Upper lobe of left lung (tissue), 6 donors: ENCODE data around the gene RBM44. TPM values are rescaled to one million over a fixed set of nuclear protein-coding genes. Genes with fewer than 3 reads are reported as not detected.

Source experiments
- ATAC-seq, 2 donors: fragments of 200-7000 bp; cut with Tn5 transposase; one replicate each; pipeline ENCODE4 v1.9.1; 2022; ENCODE audit warnings: mild to moderate bottlenecking in 2 of 2, moderate library complexity in 2 of 2; ENCODE audit not compliant: low FRiP score in 2 of 2
- DNase-seq, 2 donors: peaks; one replicate each; pipeline ENCODE4 v3.0.0-alpha.2; 2019 to 2020
- H3K27ac ChIP-seq, 4 donors: fragments of 200-600 bp; sonication (generic); one replicate each; pipeline ENCODE4 v1.5.1; 2016 to 2019
- H3K27me3 ChIP-seq, 4 donors: fragments of 200-600 bp; sonication (generic); one replicate each; pipeline ENCODE4 v1.5.1; 2017 to 2019
- H3K36me3 ChIP-seq, 4 donors: fragments of 200-600 bp; sonication (generic); one replicate each; pipeline ENCODE4 v1.5.1; 2016 to 2019
- H3K4me1 ChIP-seq, 4 donors: fragments of 200-600 bp; sonication (generic); one replicate each; pipeline ENCODE4 v1.5.1; 2018 to 2019
- H3K4me3 ChIP-seq, 4 donors: fragments of 200-600 bp; sonication (generic); one replicate each; pipeline ENCODE4 v1.5.1; 2017 to 2019; ENCODE audit warnings: mild to moderate bottlenecking in 2 of 4, moderate library complexity in 1 of 4
- H3K9me3 ChIP-seq, 4 donors: fragments of 200-600 bp; sonication (generic); one replicate each; pipeline ENCODE4 v1.5.1; 2018 to 2019
- CTCF ChIP-seq, 6 experiments: fragments of 450-650 bp in 4 of 6; fragments of 200-600 bp in 2 of 6; sonication (generic) in 2 of 6; IDR thresholded peaks; one replicate each; pipeline ENCODE4 v1.5.1; 2016 to 2019; ENCODE audit warnings: antibody characterized with exemption in 6 of 6
- EP300 ChIP-seq, 4 donors: sonication (generic); formaldehyde crosslinking; IDR thresholded peaks; one replicate each; pipeline ENCODE4 v1.5.1; 2017; ENCODE audit warnings: antibody characterized with exemption in 4 of 4, control low read depth in 2 of 4
- POLR2A ChIP-seq, 4 donors: fragments of 450-650 bp; IDR thresholded peaks; one replicate each; pipeline ENCODE4 v1.5.1; 2016 to 2017; ENCODE audit warnings: antibody characterized with exemption in 4 of 4, mild to moderate bottlenecking in 2 of 4
- POLR2AphosphoS5 ChIP-seq, 2 donors: sonication (generic); formaldehyde crosslinking; IDR thresholded peaks; one replicate each; pipeline ENCODE4 v1.5.1; 2017; ENCODE audit warnings: antibody characterized with exemption in 2 of 2
- WGBS, 2 donors: methylation state at CpG; one replicate each; pipeline ENCODE4 v1.1.5; 2017 to 2018; 5-methylcytosine and 5-hydroxymethylcytosine counted together
- total RNA-seq, 6 donors: library from RNA; depleted of rRNA in 4 of 6; stranded (reverse); fragments of >200 nt in 4 of 6; gene quantifications; one replicate each; pipeline versions ENCODE4 v1.1.0 to v1.2.1, GENCODE V29; 2016 to 2021
- donor health status: DM: no; HTN: no; CAD: no; lungs with moderate emphysema.
- donor health status: DM: no; HTN: yes; CAD: no; lungs with severe emphysema.

Gene RBM44
- total RNA-seq, 6 donors from 2014 or later, result 0.44 to 2.8 (median 1.5) TPM

GRCh38 chr2:237882510-237883481 lies 84.2 kb downstream of the RBM44 start:
- DNase-seq, result no peak
- Histone ChIP-seq H3K36me3 (no peaks in the 10 kb centered on the region), H3K27me3 (no peaks in the 10 kb centered on the region), H3K9me3 (no peaks in the 10 kb centered on the region), H3K4me1 (peaks cover 0 to 10% (median 0%) of the 10 kb centered on the region in 4 donors), H3K27ac (no peak overlapping the region), H3K4me3 (no peak overlapping the region)
- 93% methylated on average over 11 to 20 of the region's 20 CpGs for WGBS, 2 donors
- no peak for ATAC-seq
- TF ChIP-seq POLR2A (IDR thresholded peaks at IDR 0.05) (no peak), POLR2AphosphoS5 (IDR thresholded peaks at IDR 0.05) (no peak), EP300 (IDR thresholded peaks at IDR 0.05) (no peak), CTCF (IDR thresholded peaks at IDR 0.05) (no peak)

GRCh38 chr2:237883951-237884446 lies 85.4 kb downstream of the RBM44 start:
- Histone ChIP-seq H3K4me1 (peaks cover 0 to 12% (median 4%) of the 10 kb centered on the region in 4 donors), H3K27me3 (no peaks in the 10 kb centered on the region), H3K36me3 (no peaks in the 10 kb centered on the region), H3K4me3 (no peak overlapping the region), H3K27ac (no peak overlapping the region), H3K9me3 (no peaks in the 10 kb centered on the region)
- DNase-seq, result no peak
- WGBS, 2 donors, result 92% methylated on average over 8 to 10 of the region's 10 CpGs
- ATAC-seq, result no peak
- TF ChIP-seq POLR2AphosphoS5 (IDR thresholded peaks at IDR 0.05) (no peak), CTCF (IDR thresholded peaks at IDR 0.05) (no peak), EP300 (IDR thresholded peaks at IDR 0.05) (no peak), POLR2A (IDR thresholded peaks at IDR 0.05) (no peak)

GRCh38 chr2:237884681-237885080 lies 86.1 kb downstream of the RBM44 start:
- H3K9me3 ChIP-seq, result no peaks in the 10 kb centered on the region
- H3K27me3 ChIP-seq, result no peaks in the 10 kb centered on the region
- no peak overlapping the region for H3K4me3 ChIP-seq
- peak overlapping the region in 1 of 4 donors; percentile 54 for H3K27ac ChIP-seq
- no peak for ATAC-seq
- peaks cover 0 to 12% (median 4%) of the 10 kb centered on the region in 4 donors for H3K4me1 ChIP-seq
- WGBS, 2 donors, result 71 to 75% methylated on average over 7 to 12 of the region's 13 CpGs
- H3K36me3 ChIP-seq, result no peaks in the 10 kb centered on the region
- TF ChIP-seq EP300 (IDR thresholded peaks at IDR 0.05) (no peak), POLR2AphosphoS5 (IDR thresholded peaks at IDR 0.05) (no peak), POLR2A (IDR thresholded peaks at IDR 0.05) (no peak), CTCF (IDR thresholded peaks at IDR 0.05) (no peak)
- peak in 1 of 2 donors; percentile 75 for DNase-seq

- ATAC-seq (peak; percentile 6 to 24), DNase-seq (peak in 1 of 2 donors; percentile 78)
- no peaks in the 10 kb centered on the region for H3K36me3 ChIP-seq
- no peaks in the 10 kb centered on the region for H3K9me3 ChIP-seq
- H3K4me1 ChIP-seq, result peaks cover 0 to 12% (median 4%) of the 10 kb centered on the region in 4 donors
- H3K27me3 ChIP-seq, result no peaks in the 10 kb centered on the region
- WGBS, 2 donors, result 81 to 84% methylated on average over 10 to 22 of the region's 27 CpGs
- peak overlapping the region in 3 of 4 donors; percentile 49 to 71 (median 54) for H3K27ac ChIP-seq
- H3K4me3 ChIP-seq, result no peak overlapping the region
- no peak for TF ChIP-seq CTCF (IDR thresholded peaks at IDR 0.05)
- TF ChIP-seq EP300 (IDR thresholded peaks at IDR 0.05), result no peak
- no peak for TF ChIP-seq POLR2AphosphoS5 (IDR thresholded peaks at IDR 0.05)
- TF ChIP-seq POLR2A (IDR thresholded peaks at IDR 0.05), result no peak
These were observed 86.7 kb downstream of the RBM44 start for GRCh38 chr2:237885111-237885930.
